HG03439 (cell line): ENCODE data around the gene CYS1.

Experiments used
- ATAC-seq: cut with Tn5 transposase; IDR thresholded peaks from one replicate; pipeline ENCODE4 v1.9.1; 2021; ENCODE audit warnings: mild to moderate bottlenecking, moderate library complexity; ENCODE audit not compliant: unreplicated experiment

CYS1 gene

DNA sequence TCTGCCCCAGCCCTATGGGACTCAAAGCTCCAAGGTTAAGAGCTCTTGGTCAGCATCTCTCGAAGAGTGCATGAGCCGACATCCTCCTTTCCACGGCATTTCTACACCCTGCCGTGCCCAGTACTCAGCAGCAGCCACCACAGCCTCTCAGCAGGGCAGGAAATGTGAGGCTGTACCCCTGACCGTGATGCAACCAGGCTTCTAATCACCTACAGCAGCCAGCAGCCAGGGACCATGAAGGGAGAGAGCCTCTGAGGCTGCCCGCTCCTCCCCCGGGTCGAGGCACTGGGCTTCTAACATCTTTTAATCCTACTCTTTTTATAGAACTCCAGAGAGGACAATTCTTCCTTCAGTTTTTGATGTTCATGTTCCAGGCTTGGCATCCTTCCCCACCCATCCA is 6.5 kb downstream of the CYS1 start:
- no peak for ATAC-seq

DNA sequence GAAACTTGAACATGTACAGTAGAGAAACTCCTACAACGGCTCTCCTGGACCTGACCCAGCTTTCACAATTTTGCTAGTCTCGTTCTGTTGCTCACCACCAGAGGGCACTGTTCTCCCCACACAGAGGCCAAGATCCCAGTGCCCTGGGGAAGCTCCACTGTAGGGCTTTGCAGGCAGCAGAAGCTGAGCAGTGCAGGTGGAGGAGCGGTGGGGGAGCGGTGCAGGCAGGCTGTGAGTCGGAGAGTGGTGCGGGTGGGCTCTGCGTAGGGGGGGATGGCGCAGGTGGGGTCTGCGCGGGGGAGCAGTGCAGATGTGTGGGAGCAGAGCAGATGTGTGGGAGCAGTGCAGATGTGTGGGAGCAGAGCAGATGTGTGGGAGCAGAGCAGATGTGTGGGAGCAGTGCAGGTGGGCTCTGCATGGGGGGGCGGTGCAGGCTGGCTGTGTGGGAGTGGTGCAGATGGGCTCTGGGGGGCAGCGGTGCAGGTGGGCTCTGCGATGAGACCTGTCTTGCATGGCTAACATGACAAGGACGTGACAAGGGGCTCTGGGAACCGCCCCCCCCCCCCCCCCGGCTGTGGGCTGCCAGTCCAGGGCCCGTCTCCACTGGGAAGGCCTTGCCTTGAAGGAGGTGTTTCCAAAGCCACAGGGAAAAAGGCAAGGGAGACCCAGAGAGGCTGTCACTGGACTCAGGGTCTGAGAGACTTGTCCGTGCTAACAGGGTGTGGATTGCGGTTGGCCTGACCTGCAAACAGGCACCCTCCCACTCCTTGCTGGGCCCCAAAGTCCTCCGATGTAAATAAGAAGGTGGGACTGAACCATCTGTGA is 7.3 kb downstream of the CYS1 start:
- peak; percentile 80 for ATAC-seq

DNA sequence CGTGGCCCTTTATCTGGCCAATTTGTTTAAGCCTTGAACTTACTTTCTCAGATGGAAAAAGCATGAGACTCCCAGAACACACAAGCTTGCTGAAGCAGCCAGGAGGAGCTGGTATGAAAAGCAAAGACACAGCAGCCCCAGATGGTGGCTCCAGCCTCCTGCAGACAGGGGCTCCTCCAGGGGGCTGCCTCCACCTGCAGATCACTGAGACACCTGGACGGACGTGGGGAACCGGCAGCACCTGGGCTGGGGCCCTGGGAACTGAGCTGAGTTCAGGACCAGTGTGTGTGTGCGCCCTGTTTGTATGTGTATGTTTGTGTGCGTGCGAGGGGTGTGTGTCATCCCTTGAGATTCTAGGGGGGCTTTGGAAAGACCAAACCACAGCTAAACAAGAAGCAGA is 8.6 kb downstream of the CYS1 start:
- ATAC-seq = no peak

DNA sequence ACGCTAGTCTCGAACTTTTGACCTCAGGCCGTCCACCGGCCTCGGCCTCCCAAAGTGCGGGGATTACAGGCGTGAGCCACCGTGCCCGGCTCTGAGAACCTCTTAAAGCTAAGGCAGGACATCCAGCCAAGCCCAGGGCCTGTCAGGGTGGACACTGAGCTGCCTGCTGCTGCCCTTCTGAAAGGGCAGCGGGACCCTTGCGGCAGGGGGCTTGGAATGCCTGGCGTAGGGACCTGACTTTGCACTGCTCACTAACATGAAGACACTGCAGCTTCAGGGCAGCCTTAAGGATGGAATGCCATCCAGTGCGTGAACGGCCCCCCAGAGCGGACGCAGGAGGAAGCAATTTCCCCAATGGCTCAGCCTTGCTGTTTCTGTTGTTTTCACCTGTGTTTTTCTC is 9.0 kb downstream of the CYS1 start:
- no peak for ATAC-seq

DNA sequence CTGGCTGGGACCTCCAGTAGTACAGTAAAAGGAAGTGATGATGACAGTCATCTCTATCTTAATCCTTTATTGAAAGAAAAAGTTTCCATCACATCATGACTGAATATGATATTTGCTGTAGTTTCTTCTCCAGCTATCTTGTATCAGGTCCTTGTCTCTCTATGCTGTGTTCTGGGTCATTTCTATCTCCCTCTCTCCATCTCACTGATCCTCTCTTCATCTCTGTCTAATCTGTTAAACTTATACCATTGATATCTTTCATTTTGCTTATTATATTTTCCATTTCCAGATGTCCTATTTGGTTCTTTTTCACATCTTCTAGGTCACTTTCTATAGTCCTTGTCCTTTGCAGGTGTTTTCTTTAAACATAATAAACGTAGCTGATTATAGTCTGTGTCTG is 12.3 kb downstream of the CYS1 start:
- no peak for ATAC-seq

DNA sequence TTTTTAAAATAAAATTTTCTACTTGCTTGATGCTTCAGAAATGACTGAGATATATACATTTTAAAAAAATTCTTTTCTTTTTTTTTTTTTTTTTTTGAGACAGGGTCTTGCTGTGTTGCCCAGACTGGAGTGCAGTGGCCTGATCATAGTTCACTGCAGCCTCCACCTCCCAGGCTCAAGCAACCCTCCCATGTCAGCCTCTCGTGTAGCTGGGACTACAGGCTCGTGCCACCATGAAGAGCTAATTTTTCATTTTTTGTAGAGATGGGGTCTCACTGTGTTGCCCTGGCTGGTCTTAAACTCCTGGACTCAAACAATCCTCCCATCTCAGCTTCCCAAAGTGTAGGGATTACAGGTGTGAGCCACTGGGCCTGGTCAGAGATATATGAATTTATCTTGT is 12.9 kb downstream of the CYS1 start:
- ATAC-seq = no peak

DNA sequence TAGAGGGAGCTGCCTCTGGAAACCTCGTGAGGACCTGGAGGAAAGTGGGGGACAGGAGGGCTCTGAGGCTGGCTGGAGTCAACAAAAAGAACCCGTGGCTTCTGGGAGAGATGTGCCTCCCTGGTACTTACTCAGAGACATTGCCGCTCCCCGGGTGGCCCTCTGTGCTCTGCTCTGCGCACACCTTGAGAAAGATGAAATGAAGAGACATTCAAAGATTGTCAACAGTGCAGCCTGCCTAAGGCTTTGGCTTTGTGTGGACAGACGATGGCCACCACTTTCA is 14.5 kb downstream of the CYS1 start:
- ATAC-seq = no peak

DNA sequence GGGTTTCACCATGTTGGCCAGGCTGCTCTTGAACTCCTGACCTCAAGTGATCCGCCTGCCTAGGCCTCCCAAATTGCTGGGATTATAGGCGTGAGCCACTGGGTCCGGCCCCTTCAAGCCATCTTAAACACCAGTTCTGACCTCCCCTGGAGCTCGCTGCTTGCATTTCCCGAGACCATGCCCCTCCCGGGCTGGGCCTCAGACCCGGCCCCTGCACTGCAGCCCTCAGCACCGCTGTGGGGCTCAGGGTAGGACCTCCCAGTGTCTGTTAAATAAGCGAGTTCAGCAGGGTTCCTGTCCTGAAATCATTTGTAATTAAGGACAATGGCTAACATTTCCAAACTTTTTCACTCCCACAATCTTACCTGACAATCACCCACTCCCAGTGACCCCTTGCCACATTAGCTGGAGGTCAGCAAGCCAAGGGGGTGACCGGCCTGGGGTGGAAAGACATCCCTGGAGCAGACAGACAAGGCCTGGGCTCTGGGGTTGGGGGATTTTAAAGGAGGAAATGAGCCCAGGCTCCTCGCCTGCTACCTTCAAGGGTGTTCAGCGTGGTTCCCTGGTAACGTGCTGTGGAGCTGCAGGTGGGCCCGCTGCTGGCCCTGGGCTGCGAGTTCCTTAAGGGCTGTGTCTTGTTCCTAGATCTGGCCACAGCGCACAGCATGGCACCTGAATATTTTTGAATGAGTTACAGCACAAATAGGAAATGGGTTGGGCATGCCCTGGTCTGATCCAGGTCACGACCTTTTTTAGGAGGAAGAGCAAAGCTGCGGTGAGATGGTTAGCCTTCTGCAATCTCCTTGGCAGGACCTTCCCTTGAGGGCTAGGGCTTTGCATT is 15.1 kb downstream of the CYS1 start:
- ATAC-seq = no peak

DNA sequence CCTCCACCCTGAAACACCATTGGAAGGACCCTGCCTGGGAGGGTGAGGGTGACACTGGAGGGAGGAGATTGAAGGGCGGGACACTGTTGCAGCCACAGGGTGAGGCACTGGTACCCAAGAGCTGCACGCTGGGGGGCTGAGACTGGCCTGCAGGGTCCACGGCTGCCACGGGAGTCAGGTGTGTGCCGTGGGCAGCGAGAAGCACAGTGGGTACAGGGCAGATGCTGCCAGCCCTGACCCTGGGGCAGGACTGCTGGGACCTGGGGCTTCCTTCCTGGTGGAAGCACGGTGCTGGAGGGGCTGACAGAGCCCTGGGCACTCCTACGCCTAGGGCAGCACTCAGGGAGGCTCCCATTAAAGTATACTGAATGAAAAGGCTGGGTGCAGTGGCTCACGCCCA is 16.6 kb downstream of the CYS1 start:
- ATAC-seq = no peak

DNA sequence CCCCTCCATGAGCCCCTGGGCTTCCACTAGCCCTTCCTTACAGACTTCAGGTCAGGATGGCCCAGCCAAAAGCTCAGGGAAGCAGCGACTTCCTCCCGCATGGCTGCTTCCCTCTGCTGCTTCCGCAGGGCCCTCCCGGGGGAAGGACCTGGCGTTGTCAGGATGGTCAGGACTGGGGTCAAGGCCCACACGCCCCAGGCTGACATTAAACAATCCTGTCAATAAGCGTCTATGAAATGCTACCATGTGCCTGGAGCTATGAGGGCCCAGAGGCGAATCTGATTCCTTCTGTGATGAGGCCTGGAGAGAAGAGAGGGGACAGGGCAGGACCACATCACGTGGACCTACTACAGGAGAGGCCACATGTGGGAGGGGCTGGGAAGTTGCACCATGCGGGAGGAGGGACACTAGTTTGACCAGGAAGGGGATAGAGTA is 17.3 kb downstream of the CYS1 start:
- ATAC-seq = no peak

DNA sequence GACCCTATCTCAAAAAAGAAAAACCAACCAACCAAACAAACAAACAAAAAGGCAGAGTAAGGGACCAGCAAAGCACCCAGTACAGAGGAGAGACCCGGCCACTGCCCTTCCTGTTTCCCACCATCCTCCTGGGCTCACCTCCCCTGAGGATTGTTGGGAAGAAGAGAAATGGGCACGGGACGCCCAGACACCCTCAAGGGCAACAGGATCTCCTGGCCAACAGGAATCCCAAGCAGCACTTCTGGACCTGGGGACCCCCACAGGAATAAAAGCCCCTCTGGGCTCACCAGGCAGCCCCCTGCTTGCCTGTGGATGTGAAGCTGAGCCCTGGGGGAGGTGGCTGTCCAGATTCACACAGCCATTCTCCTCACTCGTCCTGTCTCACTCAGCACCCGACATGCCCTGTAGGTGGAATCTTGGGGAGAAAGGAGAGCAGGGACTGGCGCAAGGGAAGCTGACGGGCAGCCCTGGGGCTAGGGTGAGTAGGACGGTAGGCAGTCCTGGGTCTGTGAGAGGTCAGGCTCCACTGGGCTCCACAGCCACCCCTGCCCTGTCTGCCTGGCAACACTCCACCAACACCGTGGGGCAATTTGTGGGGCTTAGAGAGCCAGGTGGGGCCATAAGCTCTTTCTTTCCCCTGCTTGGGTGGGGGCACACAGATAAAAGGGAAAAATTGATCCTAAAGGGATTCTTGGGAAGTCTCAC is 18.8 kb downstream of the CYS1 start:
- ATAC-seq = no peak

DNA sequence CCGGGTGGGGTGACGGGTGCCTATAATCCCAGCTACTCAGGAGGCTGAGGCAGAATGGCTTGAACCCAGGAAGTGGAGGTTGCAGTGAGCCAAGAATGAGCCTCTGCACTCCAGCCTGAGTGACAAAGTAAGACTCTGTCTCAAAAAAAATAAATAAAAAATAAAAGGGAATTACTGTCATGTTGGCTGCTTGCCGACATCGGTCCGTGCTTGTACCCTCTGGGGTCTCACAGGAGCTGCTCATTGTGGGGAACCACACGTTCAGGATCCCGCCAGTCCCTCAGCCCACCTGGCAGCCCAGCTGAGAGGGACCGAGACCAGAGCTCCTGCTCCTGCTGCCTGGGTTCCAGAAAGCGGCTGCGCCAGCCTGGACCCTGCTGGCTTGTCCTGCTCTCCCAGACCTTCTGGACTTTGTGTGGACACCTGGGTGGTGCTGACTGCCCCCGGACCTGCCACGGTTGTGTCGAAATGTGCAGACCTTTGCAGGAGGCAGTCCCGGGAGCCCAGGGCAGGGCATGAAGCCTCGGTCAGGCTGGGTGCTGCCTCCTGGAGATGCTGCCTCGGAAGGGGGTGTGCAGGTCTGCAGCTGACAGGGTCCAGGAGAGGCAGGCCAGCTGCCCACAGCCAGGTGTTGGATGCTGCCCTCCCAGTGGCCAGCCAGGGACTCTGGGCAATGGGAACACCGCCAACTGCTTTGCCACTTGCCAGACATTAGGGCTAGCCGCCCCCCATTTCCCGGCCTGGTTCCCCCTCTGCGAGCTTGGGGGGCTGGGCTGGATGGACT is 20.5 kb downstream of the CYS1 start:
- no peak for ATAC-seq

DNA sequence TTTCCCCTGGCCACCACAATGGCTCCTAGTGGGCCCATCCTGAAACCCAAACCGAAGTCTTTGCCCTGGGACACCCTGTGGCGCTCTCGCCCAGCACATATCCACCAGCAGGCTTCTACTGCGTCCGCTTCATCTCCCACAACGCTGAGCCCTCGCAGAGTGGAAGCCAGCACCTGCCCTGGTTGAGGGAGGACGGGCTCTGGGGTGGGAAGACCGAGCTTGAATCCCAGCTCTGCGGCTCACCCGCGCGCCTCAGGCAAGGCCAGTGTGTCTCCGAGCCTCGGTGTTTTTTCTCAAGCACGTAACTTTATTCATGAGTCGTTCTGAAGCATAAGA is 21.2 kb downstream of the CYS1 start:
- no peak for ATAC-seq

DNA sequence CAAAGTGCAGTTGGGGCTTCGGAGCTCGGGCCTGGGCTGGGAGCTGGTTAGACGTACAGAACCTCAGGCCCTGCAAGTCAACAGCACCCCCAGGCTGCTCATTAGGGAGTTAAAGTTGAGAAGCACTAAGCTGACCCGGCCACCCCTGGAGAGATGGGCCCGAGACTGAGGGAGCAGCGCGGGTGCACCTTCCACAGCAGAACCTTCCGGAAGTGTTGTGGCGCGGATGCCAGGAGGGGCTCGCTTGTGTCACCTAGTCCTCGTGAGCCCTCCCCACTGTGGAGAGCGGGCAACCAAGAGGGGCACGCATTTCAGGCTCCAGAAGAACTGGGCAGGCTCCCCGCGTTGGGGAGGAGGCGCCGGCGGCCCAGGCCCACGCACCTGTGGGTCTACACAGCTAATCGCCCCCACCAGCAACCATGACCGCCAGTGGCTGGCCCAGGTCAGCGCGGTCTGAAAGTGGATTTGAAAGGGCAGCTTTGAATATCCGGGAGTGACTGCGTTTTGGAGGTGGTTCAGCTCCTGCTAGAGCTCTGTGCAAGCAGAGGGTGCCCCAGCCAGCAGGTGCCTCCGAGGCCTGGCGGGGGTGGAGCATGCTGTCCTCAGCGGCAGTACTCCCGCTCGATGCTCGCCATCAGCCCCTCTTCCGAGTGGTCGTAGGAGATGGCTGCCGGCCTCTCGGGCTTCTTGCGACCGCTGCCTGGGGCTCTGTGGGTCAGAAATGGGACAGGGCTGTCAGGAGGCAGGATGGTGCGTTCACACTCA is 21.8 kb downstream of the CYS1 start:
- ATAC-seq = no peak

DNA sequence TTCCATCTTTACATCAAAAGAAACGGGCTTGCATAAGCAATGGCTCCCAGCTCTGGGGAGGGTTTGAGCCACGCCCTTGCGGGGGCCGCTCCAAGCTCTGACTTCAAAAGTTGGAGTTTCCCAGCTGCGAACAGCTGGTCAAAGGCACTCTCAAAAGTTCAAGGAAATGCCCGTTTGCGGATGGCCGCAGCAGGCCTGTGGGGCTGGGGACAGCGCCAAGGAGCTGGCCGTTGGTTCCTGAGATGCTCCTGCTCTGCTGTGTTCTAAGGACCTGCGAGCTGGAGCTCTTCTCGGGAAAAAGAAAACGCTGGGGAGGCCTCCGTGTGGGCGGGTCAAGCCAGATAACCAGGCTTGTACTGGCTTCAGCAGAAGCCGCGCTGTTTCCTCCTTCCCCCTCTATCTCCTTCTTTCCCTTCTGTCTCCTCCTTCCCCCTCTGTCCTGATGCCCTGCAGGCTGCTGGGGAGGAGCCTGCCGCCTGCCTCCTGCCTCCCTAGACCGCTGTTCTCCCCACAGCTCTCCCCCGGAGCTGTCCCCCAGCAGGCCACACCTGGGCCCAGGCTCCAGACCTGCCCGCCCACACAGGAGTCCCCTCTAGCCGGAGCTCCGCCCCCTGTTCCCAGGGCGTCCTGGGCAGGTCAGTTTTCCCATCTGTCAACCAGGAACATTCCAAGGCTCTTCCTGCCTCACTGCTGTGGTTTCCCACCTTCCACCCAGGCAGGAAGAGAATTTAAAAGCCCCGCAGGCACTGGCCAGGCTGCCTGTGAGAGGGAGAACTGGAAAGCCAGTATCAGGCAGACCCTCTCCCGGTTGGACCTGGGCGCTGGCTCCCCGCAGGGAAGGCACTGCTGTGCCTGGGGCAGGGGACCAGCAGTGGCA is 22.7 kb downstream of the CYS1 start:
- ATAC-seq = no peak

DNA sequence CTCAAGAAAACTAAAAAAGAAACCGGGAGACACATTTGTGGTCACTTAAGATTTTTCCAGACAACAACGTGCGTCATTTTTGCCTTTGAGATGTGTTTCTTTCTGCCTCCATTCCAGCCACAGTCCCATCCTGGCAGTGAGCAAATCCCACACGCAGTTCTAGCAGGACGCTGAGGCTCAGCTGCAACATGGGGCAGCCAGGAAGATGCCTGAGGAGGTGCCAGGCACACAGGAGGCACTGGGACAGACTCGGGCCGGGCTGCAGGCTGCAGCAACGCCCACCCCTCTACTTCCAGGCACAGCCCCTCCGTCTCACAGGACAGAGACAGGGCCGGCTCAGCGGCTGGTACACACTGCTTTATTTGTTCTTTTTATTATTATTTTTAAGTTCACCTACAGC is 23.8 kb downstream of the CYS1 start:
- ATAC-seq = no peak

DNA sequence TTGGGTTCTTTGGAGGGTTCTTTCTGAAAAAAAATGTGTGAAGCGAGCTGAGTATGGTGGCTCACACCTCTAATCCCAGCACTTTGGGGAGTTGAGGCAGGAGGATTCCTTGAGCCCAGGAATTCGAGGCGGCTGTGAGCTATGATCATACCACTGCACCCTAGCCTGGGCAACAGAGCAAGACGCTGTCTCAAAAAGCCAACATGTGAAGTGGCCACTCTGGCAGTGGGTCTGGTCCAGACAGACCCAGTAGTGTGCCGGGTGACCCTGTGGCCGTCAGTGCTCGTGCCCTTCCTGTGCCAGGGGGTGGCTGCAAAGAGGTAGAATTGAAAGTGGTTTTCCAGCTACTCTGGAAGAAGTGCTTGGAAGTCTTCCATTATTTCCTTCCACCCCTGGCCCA is 25.2 kb downstream of the CYS1 start:
- no peak for ATAC-seq

DNA sequence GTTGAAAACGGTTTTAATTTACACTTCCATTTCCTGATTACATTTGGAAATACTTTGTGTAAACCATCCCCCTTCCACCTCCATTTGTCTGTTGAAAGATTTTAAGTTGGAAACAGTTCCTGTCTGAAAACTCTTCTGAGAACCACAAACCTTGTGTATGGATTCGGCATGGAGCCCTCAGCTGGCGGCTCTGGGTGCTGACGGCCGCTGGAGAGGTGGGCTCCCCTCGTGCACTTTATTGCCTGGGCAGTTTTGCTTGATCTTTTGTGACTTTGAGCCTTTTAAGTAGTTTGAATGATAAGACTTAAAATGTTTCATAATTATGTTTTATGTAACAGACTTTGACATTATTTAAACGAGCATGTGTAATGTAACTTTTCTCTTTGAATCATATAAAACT is 25.8 kb downstream of the CYS1 start:
- no peak for ATAC-seq

DNA sequence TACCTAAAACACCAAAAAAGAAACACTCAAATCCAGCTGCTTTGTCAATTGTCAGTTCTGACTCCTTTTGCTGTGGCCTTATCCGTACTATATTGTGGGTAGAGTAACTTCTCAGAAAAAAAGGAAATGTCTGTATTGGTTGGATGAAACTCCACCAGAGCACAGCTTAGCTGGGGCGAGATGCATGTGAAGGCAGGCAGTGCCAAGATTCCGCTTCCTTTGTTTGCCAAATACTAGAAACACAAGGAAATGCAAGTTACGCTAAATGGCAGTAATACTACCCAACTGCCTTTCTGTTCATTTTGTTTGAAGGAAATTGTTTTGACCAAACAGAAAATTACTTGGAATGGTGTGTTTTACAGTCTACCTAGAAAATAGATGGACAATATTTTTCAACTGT is 26.9 kb downstream of the CYS1 start:
- no peak for ATAC-seq

DNA sequence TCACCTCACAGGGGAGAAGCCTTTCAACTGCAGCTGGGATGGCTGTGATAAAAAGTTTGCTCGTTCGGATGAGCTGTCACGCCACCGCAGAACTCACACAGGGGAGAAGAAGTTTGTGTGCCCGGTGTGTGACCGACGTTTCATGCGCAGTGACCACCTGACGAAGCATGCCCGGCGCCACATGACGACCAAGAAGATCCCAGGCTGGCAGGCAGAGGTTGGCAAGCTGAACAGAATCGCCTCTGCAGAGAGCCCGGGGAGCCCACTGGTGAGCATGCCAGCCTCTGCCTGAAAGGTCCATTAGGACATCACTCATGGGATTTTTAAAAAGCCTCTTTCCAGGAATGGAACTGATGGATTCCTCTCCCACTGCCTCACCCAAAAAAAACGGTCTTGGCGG is 28.0 kb downstream of the CYS1 start:
- ATAC-seq = no peak
